ENCODE measurements around the gene SEC24D. TPM values are rescaled to one million over a fixed set of nuclear protein-coding genes. Genes with fewer than 3 reads are reported as not detected.

The SEC24D gene
- total RNA-seq, 1 donor from 2014 or later, result 8.2 TPM

GRCh38 chr4:118843237-118843636 is 7.3 kb upstream of the SEC24D start:
- H3K27me3 ChIP-seq, result no peaks in the 10 kb centered on the region
- H3K36me3 ChIP-seq, result no peaks in the 10 kb centered on the region
- no peak for TF ChIP-seq EZH2 (IDR thresholded peaks at IDR 0.05)
- no peak for TF ChIP-seq CTCF (IDR thresholded peaks at IDR 0.05)
- TF ChIP-seq EZH2phosphoT487 (IDR thresholded peaks at IDR 0.05), result no peak
- H4K20me1 ChIP-seq (ENCODE audit: low read depth), result no peaks in the 10 kb centered on the region
- DNase-seq (ENCODE audit: low spot score), result no peak
- H3K79me2 ChIP-seq (ENCODE audit: low read depth), result no peaks in the 10 kb centered on the region
- no peaks in the 10 kb centered on the region for H3K9me3 Mint-ChIP-seq
- H3K4me3 ChIP-seq, result no peak overlapping the region
- no peaks in the 10 kb centered on the region for H3K4me1 ChIP-seq
- no peak overlapping the region for H3K27ac Mint-ChIP-seq
- no peak overlapping the region for H3K27ac ChIP-seq
- no peaks in the 10 kb centered on the region for H3K9me3 ChIP-seq (ENCODE audit: low read depth)
- H3K9ac ChIP-seq, result no peak overlapping the region
- H3K36me3 Mint-ChIP-seq, result no peaks in the 10 kb centered on the region
- H2AFZ ChIP-seq (replicated peaks), result no peak overlapping the region
- no peaks in the 10 kb centered on the region for H3K27me3 Mint-ChIP-seq (ENCODE audit: insufficient read depth, low read depth)
- no peak overlapping the region for H3K4me3 Mint-ChIP-seq
- no peak overlapping the region for H3K4me2 ChIP-seq
- no peaks in the 10 kb centered on the region for H3K4me1 Mint-ChIP-seq
- no peaks in the 10 kb centered on the region for H3F3A ChIP-seq (ENCODE audit: low read depth)

- H3K9me3 ChIP-seq (ENCODE audit: low read depth), result no peaks in the 10 kb centered on the region
- Mint-ChIP-seq H3K4me1 (no peaks in the 10 kb centered on the region), H3K27me3 (ENCODE audit: insufficient read depth, low read depth) (no peaks in the 10 kb centered on the region), H3K36me3 (no peaks in the 10 kb centered on the region), H3K27ac (no peak overlapping the region), H3K9me3 (no peaks in the 10 kb centered on the region), H3K4me3 (no peak overlapping the region)
- no peak overlapping the region for H3K4me2 ChIP-seq
- TF ChIP-seq CTCF (IDR thresholded peaks at IDR 0.05), result no peak
- no peak for TF ChIP-seq EZH2phosphoT487 (IDR thresholded peaks at IDR 0.05)
- TF ChIP-seq EZH2 (IDR thresholded peaks at IDR 0.05), result no peak
- no peaks in the 10 kb centered on the region for H3K36me3 ChIP-seq
- H3K27me3 ChIP-seq, result no peaks in the 10 kb centered on the region
- no peak overlapping the region for H2AFZ ChIP-seq (replicated peaks)
- H3K4me3 ChIP-seq, result no peak overlapping the region
- no peaks in the 10 kb centered on the region for H3K79me2 ChIP-seq (ENCODE audit: low read depth)
- no peak for DNase-seq (ENCODE audit: low spot score)
- no peak overlapping the region for H3K9ac ChIP-seq
- no peaks in the 10 kb centered on the region for H3F3A ChIP-seq (ENCODE audit: low read depth)
- no peak overlapping the region for H3K27ac ChIP-seq
- no peaks in the 10 kb centered on the region for H4K20me1 ChIP-seq (ENCODE audit: low read depth)
- H3K4me1 ChIP-seq, result no peaks in the 10 kb centered on the region
These were observed 6.1 kb upstream of the SEC24D start for GRCh38 chr4:118842055-118842454.

GRCh38 chr4:118839221-118839927 is 3.4 kb upstream of the SEC24D start:
- peaks cover 8% of the 10 kb centered on the region for H3K27me3 Mint-ChIP-seq (ENCODE audit: insufficient read depth, low read depth)
- H3K27ac Mint-ChIP-seq, result no peak overlapping the region
- no peak for DNase-seq (ENCODE audit: low spot score)
- H3K4me1 Mint-ChIP-seq, result peaks cover 10% of the 10 kb centered on the region
- no peak for TF ChIP-seq EZH2phosphoT487 (IDR thresholded peaks at IDR 0.05)
- TF ChIP-seq EZH2 (IDR thresholded peaks at IDR 0.05), result no peak
- TF ChIP-seq CTCF (IDR thresholded peaks at IDR 0.05), result no peak
- H3K9me3 Mint-ChIP-seq, result no peaks in the 10 kb centered on the region
- peaks cover 7% of the 10 kb centered on the region for H3F3A ChIP-seq (ENCODE audit: low read depth)
- no peaks in the 10 kb centered on the region for H4K20me1 ChIP-seq (ENCODE audit: low read depth)
- no peaks in the 10 kb centered on the region for H3K36me3 ChIP-seq
- H3K4me3 Mint-ChIP-seq, result no peak overlapping the region
- H3K4me2 ChIP-seq, result no peak overlapping the region
- H3K9ac ChIP-seq, result no peak overlapping the region
- no peaks in the 10 kb centered on the region for H3K36me3 Mint-ChIP-seq
- no peaks in the 10 kb centered on the region for H3K79me2 ChIP-seq (ENCODE audit: low read depth)
- no peaks in the 10 kb centered on the region for H3K4me1 ChIP-seq
- H3K27ac ChIP-seq, result no peak overlapping the region
- H3K4me3 ChIP-seq, result no peak overlapping the region
- H3K27me3 ChIP-seq, result no peaks in the 10 kb centered on the region
- H3K9me3 ChIP-seq (ENCODE audit: low read depth), result no peaks in the 10 kb centered on the region
- no peak overlapping the region for H2AFZ ChIP-seq (replicated peaks)

Data from neural progenitor cell (in vitro differentiated cells).